RWPE2 (cell line): Measurements from ENCODE around the gene NCOA6.
A peak's percentile ranks its signal among the peaks of the same experiment; 100 is the strongest.
"Not testable (repeated sequence)": the region's sequence is repeated elsewhere in the genome, so short reads cannot be mapped to it uniquely, and the experiment has no call there.

ENCODE experiments used
- ATAC-seq: fragments of 200-7000 bp; cut with Tn5 transposase; 3 replicates; pipeline ENCODE4 v1.9.1; 2021; ENCODE audit warnings: low read depth
- DNase-seq: peaks from one replicate; pipeline ENCODE4 v3.0.0-alpha.2; 2020; ENCODE audit warnings: low spot score
- H3K27ac ChIP-seq: fragments of 450-650 bp; 2 replicates; pipeline ENCODE4 v1.5.1; 2017; ENCODE audit warnings: mild to moderate bottlenecking; ENCODE audit not compliant: poor library complexity, severe bottlenecking
- H3K27me3 ChIP-seq: fragments of 250-450 bp; sonication (Bioruptor Pico); 2 replicates; pipeline ENCODE4 v1.5.1; 2021; ENCODE audit warnings: mild to moderate bottlenecking, moderate library complexity; ENCODE audit not compliant: insufficient read depth, poor library complexity, severe bottlenecking
- H3K36me3 ChIP-seq: fragments of 250-450 bp; sonication (Bioruptor Pico); 2 replicates; pipeline ENCODE4 v1.5.1; 2020; ENCODE audit warnings: low read depth, mild to moderate bottlenecking, moderate library complexity
- H3K4me1 ChIP-seq: fragments of 250-450 bp; sonication (Bioruptor Pico); 2 replicates; pipeline ENCODE4 v1.5.1; 2021; ENCODE audit warnings: mild to moderate bottlenecking, moderate library complexity; ENCODE audit not compliant: insufficient read depth, poor library complexity, severe bottlenecking
- H3K4me3 ChIP-seq: fragments of 250-450 bp; sonication (Bioruptor Pico); 2 replicates; pipeline ENCODE4 v1.5.1; 2021; ENCODE audit warnings: mild to moderate bottlenecking, moderate library complexity; ENCODE audit not compliant: severe bottlenecking
- H3K9me3 ChIP-seq: fragments of 250-450 bp; sonication (Bioruptor Pico); 2 replicates; pipeline ENCODE4 v1.5.1; 2021; ENCODE audit warnings: mild to moderate bottlenecking, moderate library complexity; ENCODE audit not compliant: severe bottlenecking
- CTCF ChIP-seq: fragments of 450-650 bp; IDR thresholded peaks from one replicate; pipeline ENCODE4 v1.5.1; 2017; ENCODE audit warnings: mild to moderate bottlenecking, moderate library complexity; ENCODE audit not compliant: poor library complexity, severe bottlenecking

NCOA6 gene

DNA sequence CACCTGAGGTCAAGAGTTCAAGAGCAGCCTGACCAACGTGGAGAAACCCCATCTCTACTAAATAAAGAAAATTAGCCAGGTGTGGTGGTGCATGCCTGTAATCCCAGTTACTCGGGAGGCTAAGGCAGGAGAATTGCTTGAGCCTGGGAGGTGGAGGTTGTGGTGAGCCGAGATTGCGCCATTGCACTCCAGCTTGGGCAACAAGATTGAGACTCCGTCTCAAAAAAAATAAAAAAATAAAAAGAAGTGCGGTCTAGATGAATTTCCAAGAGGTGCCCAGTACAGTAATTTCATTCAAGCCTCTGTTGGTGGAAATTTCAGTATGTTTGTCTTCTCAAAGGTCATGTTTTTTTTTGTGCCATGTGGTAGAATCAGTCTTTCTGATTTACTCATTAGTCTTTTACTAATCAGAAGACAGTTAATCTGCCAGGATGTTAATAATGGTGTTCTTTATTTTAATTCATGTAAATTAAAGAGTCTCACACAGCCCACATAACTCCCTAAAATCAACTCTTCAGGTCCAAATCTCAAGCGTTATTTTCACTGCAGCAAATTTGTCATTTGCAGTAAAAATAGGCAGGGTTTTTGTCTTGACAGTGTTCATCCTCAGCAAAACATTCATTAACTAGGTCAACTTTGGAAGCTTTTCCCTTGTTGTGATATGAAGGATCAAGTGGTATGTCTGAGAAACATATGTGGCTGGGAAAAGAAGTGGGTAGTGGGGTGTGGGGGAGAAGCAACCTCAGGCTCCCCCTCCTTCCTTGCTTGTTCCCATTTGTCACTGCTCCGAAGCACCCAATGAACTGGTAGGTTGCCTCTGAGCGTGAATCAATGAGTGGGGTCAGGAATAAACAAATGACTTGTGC is 108.0 kb downstream of the NCOA6 start:
- ATAC-seq = no peak
- no peak for TF ChIP-seq CTCF
- no peaks in the 10 kb centered on the region for H3K9me3 ChIP-seq
- H3K27ac ChIP-seq = no peak overlapping the region
- no peak overlapping the region for H3K4me3 ChIP-seq
- H3K36me3 ChIP-seq = peaks cover 54% of the 10 kb centered on the region
- DNase-seq = peak; percentile 31
- no peaks in the 10 kb centered on the region for H3K27me3 ChIP-seq
- H3K4me1 ChIP-seq = peaks cover 12% of the 10 kb centered on the region

DNA sequence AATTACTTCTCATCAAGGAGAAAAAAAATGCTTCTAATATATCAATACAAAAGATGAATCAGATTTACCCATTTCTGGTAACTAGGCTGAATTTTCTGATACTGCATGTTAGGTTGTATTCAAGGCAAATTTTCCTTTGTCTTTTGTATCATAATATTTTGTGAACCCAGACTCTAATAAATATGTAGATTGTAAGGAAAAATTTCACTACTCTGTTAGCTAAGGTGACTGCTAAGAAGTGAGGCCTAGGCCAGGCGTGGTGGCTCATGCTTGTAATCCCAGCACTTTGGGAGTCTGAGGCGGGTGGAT is 108.6 kb downstream of the NCOA6 start:
- H3K4me1 ChIP-seq = peaks cover 12% of the 10 kb centered on the region
- no peak overlapping the region for H3K27ac ChIP-seq
- H3K9me3 ChIP-seq = no peaks in the 10 kb centered on the region
- TF ChIP-seq CTCF = no peak
- H3K36me3 ChIP-seq = peaks cover 50% of the 10 kb centered on the region
- no peak overlapping the region for H3K4me3 ChIP-seq
- H3K27me3 ChIP-seq = no peaks in the 10 kb centered on the region
- DNase-seq (peak; percentile 26), ATAC-seq (no peak)

- DNase-seq = peak; percentile 45
- TF ChIP-seq CTCF = no peak
Observed at GRCh38 chr20:34715384-34715783, 110.1 kb downstream of the NCOA6 start.

DNA sequence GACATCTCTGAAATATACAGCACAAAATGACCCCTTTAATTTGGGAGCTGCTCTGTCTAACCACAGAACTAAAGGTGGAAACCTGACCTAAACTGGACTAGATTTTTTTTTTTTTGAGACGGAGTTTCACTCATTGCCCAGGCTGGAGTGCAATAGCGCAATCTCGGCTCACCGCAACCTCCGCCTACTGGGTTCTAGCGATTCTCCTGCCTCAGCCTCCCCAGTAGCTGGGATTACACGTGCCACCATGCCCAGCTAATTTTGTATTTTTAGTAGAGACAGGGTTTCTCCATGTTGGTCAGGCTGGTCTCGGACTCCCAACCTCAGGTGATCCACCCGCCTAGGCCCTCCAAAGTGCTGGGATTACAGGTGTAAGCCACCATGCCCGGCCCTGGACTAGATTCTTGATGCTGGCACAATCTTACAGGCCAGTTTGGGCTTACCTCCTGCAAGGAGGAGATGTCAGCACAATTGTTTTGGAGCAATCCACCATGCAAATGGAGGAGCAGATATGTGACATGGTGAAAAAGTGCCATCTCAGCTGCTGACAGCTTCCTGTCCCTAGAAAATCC is 111.4 kb downstream of the NCOA6 start:
- peak overlapping the region; percentile 16 for H3K27ac ChIP-seq
- H3K36me3 ChIP-seq = peaks cover 36% of the 10 kb centered on the region
- not testable (repeated sequence) for ATAC-seq

More at GRCh38 chr20:34715384-34715783, 110.1 kb downstream of the NCOA6 start:
- Histone ChIP-seq H3K36me3 (peaks cover 43% of the 10 kb centered on the region), H3K9me3 (no peaks in the 10 kb centered on the region), H3K4me1 (peaks cover 12% of the 10 kb centered on the region), H3K4me3 (no peak overlapping the region), H3K27ac (no peak overlapping the region), H3K27me3 (no peaks in the 10 kb centered on the region)
- no peak for ATAC-seq

DNA sequence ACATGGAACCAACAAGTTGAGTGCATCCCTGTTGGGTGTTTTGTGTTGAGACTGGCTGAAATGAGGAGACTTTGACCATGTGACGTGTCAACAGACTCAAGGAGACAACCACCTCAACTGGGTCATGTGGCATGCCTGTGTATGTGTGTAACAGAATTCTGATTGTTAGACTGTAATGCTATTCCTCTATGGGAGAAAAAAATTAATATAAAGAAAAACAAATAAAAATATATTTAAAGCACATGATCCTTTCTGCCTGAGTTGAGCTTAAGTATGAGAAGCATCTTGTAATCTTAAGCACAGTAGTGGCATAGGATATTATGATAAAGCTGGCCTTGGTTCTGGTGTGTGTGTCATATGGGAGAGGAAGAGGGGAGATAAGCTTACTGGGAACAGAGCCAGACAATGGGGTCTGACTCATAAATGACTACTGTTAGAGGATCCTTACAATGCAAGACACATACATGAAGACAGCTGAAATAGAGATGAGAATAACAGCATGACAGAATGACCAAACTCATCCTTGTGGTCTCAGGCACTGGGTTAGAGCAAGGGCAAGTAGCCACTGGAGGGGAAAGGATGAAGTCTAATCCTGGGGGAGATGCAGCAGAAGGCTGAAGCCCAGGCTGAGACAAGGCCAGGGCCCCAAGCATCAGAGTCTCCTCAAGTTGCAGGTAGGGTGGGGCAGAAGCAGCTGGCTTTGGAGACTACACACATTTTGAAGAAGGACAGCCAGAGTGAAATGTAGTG is 112.1 kb downstream of the NCOA6 start:
- ATAC-seq (peak; percentile 71), DNase-seq (peak; percentile 91)
- no peak for TF ChIP-seq CTCF
- Histone ChIP-seq H3K4me1 (peaks cover 12% of the 10 kb centered on the region), H3K4me3 (no peak overlapping the region), H3K9me3 (no peaks in the 10 kb centered on the region), H3K36me3 (peaks cover 31% of the 10 kb centered on the region), H3K27me3 (no peaks in the 10 kb centered on the region), H3K27ac (peak overlapping the region; percentile 16)

More for the DNA sequence above, 111.4 kb downstream of the NCOA6 start:
- DNase-seq = peak; percentile 67
- not testable (repeated sequence) for H3K27me3 ChIP-seq, H3K9me3 ChIP-seq, H3K4me3 ChIP-seq
- peaks cover 12% of the 10 kb centered on the region for H3K4me1 ChIP-seq
